Measurements from ENCODE around the gene PIAS4. TPM values are rescaled to one million over a fixed set of nuclear protein-coding genes. Genes with fewer than 3 reads are reported as not detected.

The PIAS4 gene
- total and polyA plus RNA-seq, 2 experiments from 2014 or later = 6.9 to 16.8 TPM

DNA sequence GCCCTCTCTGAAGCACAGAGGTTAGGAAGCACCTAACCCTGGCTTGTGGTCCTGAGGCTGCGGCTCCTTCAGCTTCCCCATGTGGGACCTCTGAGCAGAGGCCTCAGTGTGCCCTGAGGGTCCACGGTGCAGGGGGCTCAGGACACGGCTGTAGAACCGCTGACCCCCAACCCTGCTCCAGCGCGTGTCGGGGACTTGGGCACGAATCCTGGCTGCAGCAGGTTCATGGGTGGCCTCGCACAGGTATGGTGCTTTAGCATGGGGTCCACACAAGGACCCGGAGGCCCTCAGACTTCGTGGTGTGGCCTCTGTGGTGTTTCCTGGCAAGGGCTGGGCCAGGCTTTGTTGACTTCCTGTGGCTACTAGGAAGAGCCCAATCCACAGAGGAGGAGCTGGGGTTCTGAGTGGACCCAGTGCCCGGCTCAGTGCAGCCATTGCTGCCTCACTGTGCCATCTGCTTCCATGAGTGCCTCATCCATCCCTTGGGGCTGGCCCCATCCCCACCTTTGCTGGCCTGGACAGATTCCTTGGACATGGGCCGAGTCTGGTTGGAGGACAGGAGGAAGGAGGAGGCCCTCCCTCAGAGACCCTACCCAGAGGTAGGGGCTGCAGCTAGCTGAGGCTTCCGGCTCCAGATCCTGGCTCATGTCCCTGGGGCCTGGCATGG, 34.7 kb downstream of the PIAS4 start:
- Histone ChIP-seq H3K9me3 (ENCODE audit: low read depth) (no peaks in the 10 kb centered on the region), H3K27me3 (replicated peaks; ENCODE audit: insufficient read depth) (no peaks in the 10 kb centered on the region), H3K9ac (no peak overlapping the region), H4K20me1 (ENCODE audit: insufficient read depth) (peaks cover 3% of the 10 kb centered on the region; the same call in 1 of the 2 replicates), H3K36me3 (ENCODE audit: low read depth) (peaks cover 8% of the 10 kb centered on the region; the same call in 1 of the 2 replicates), H3K27ac (no peak overlapping the region), H2AFZ (no peak overlapping the region), H3K4me2 (ENCODE audit: unreplicated experiment) (no peak overlapping the region), H3K4me1 (ENCODE audit: insufficient read depth) (no peaks in the 10 kb centered on the region), H3K9me2 (ENCODE audit: insufficient read depth) (no peaks in the 10 kb centered on the region), H3K79me2 (ENCODE audit: insufficient read depth) (peaks cover 77% of the 10 kb centered on the region), H3K4me3 (no peak overlapping the region), H3F3A (ENCODE audit: insufficient read depth) (peaks cover 25% of the 10 kb centered on the region; the same call in 1 of the 2 replicates)
- 84 to 88% methylated on average over 13 to 14 of the region's 14 CpGs for WGBS, 2 experiments (ENCODE audit: low coverage in 1 of 2, low lambda C conversion rate in 2 of 2, missing lambda C conversion rate in 2 of 2)
- TF ChIP-seq EZH2 (IDR thresholded peaks at IDR 0.05; ENCODE audit: insufficient read depth, poor library complexity, severe bottlenecking) (no peak), EZH2phosphoT487 (IDR thresholded peaks at IDR 0.05; ENCODE audit: insufficient read depth, low read depth) (no peak)
- in situ Hi-C loops (cut with MboI) = no loop called here
- no peak for DNase-seq

DNA sequence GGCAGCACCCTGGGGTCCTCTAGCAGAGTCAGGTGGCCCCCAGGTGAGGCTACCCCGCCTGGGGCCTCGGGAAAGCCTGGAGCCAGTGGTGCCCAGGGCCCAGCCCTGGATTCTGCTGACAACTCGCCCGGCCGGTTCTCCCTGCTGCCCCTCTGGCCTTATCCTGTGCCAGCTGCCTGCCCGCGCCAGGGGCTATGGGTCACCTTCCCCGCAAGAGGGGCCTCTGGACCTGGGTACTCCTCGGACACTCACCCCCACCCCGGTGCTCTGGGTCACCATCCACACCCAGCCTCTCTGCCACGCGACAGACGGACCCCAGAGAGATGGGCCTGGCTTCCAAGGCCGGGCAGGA, 35.2 kb downstream of the PIAS4 start:
- H3K4me2 ChIP-seq (ENCODE audit: unreplicated experiment) = no peak overlapping the region
- in situ Hi-C loops (cut with MboI) = no loop called here
- H3K9me2 ChIP-seq (ENCODE audit: insufficient read depth) = no peaks in the 10 kb centered on the region
- H3K27me3 ChIP-seq (replicated peaks; ENCODE audit: insufficient read depth) = no peaks in the 10 kb centered on the region
- no peak overlapping the region for H2AFZ ChIP-seq
- H3F3A ChIP-seq (ENCODE audit: insufficient read depth) = peaks cover 25% of the 10 kb centered on the region; the same call in 1 of the 2 replicates
- no peaks in the 10 kb centered on the region for H3K4me1 ChIP-seq (ENCODE audit: insufficient read depth)
- WGBS, 2 experiments (ENCODE audit: low coverage in 1 of 2, low lambda C conversion rate in 2 of 2, missing lambda C conversion rate in 2 of 2) = 80 to 85% methylated on average over 12 to 14 of the region's 14 CpGs
- H4K20me1 ChIP-seq (ENCODE audit: insufficient read depth) = peaks cover 3% of the 10 kb centered on the region; the same call in 1 of the 2 replicates
- H3K9ac ChIP-seq = no peak overlapping the region
- H3K4me3 ChIP-seq = no peak overlapping the region
- no peaks in the 10 kb centered on the region for H3K9me3 ChIP-seq (ENCODE audit: low read depth)
- no peak for TF ChIP-seq EZH2 (IDR thresholded peaks at IDR 0.05; ENCODE audit: insufficient read depth, poor library complexity, severe bottlenecking)
- TF ChIP-seq EZH2phosphoT487 (IDR thresholded peaks at IDR 0.05; ENCODE audit: insufficient read depth, low read depth) = no peak
- H3K36me3 ChIP-seq (ENCODE audit: low read depth) = peaks cover 8% of the 10 kb centered on the region; the same call in 1 of the 2 replicates
- DNase-seq = no peak
- no peak overlapping the region for H3K27ac ChIP-seq
- H3K79me2 ChIP-seq (ENCODE audit: insufficient read depth) = peaks cover 82% of the 10 kb centered on the region

DNA sequence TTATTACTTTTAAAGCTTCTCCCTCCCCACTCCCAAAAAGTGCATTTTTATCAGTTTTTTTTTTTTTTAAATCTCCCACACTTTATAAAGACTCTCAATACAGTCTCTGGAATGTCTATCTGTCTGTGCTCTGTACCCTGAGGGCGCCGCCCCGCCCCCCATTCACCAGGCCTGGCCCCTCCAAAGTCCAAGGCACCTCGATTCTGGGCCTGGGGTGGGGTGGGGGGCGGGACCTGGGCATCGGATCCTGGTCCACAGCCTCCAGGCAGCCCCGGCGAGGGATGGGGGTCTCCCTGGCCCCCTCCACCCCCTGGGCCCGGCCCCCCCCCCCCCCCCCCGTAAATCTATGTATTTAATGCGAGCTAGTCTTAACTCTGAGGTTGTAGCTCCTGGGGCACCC, 35.9 kb downstream of the PIAS4 start:
- H3K79me2 ChIP-seq (ENCODE audit: insufficient read depth) = peaks cover 87% of the 10 kb centered on the region
- WGBS, 2 experiments (ENCODE audit: low coverage in 1 of 2, low lambda C conversion rate in 2 of 2, missing lambda C conversion rate in 2 of 2) = 58 to 95% methylated on average over 3 to 11 of the region's 11 CpGs

DNA sequence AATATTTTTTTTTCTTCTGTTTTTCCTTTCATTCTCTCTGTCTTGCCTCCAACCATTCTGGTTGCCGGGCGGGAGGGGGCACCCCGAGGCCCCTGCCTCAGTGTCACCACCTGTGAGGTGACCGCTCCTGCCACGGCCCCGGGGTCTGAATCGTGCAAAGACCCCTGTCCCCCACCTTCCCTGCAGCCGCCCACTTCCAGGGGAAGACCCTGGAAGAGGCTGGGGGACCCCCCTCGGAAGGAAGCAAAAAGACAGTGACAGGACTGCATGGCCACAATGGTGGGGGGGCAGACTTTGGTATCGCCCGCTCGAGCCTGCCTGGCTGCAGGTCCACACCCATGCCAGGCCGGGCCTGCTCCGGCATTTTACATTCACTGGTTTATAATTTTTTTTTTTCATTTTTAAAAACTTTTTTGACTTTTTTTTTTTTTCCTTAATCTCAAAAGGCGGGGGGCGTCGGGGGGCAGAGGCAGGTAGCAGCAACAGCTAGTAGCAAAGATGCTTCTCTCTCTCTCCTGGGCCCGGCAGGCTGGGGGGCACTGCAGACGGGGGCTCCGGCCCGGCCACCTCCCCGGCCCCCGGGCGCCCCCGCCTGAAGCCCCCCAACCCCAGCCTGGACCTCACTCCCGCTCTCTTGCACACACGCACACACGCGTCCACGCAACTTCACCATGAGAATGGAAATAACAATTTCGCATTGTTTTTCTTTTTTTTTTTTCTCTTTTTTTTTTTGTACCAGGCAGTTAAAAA, 36.6 kb downstream of the PIAS4 start:
- H3K9me2 ChIP-seq (ENCODE audit: insufficient read depth) = no peaks in the 10 kb centered on the region
- H3K4me2 ChIP-seq (ENCODE audit: unreplicated experiment) = no peak overlapping the region
- H3K4me1 ChIP-seq (ENCODE audit: insufficient read depth) = no peaks in the 10 kb centered on the region
- DNase-seq = no peak
- peaks cover 8% of the 10 kb centered on the region; the same call in 1 of the 2 replicates for H3K36me3 ChIP-seq (ENCODE audit: low read depth)
- no peak for TF ChIP-seq EZH2phosphoT487 (IDR thresholded peaks at IDR 0.05; ENCODE audit: insufficient read depth, low read depth)
- no peak for TF ChIP-seq EZH2 (IDR thresholded peaks at IDR 0.05; ENCODE audit: insufficient read depth, poor library complexity, severe bottlenecking)
- no peak overlapping the region for H2AFZ ChIP-seq
- no peak overlapping the region for H3K4me3 ChIP-seq
- H3K27ac ChIP-seq = no peak overlapping the region
- no peaks in the 10 kb centered on the region for H3K9me3 ChIP-seq (ENCODE audit: low read depth)
- H3K79me2 ChIP-seq (ENCODE audit: insufficient read depth) = peaks cover 91% of the 10 kb centered on the region
- H3K9ac ChIP-seq = no peak overlapping the region
- in situ Hi-C loops (cut with MboI) = no loop called here
- H4K20me1 ChIP-seq (ENCODE audit: insufficient read depth) = peaks cover 3% of the 10 kb centered on the region; the same call in 1 of the 2 replicates
- peaks cover 25% of the 10 kb centered on the region; the same call in 1 of the 2 replicates for H3F3A ChIP-seq (ENCODE audit: insufficient read depth)
- H3K27me3 ChIP-seq (replicated peaks; ENCODE audit: insufficient read depth) = no peaks in the 10 kb centered on the region
- WGBS, 2 experiments (ENCODE audit: low coverage in 1 of 2, low lambda C conversion rate in 2 of 2, missing lambda C conversion rate in 2 of 2) = 88 to 93% methylated on average over 20 to 31 of the region's 31 CpGs

More for the DNA sequence above, 35.9 kb downstream of the PIAS4 start:
- Histone ChIP-seq H3K4me1 (ENCODE audit: insufficient read depth) (no peaks in the 10 kb centered on the region), H2AFZ (no peak overlapping the region), H3K9me3 (ENCODE audit: low read depth) (no peaks in the 10 kb centered on the region), H4K20me1 (ENCODE audit: insufficient read depth) (peaks cover 3% of the 10 kb centered on the region; the same call in 1 of the 2 replicates), H3K4me2 (ENCODE audit: unreplicated experiment) (no peak overlapping the region), H3F3A (ENCODE audit: insufficient read depth) (peaks cover 25% of the 10 kb centered on the region; the same call in 1 of the 2 replicates), H3K9ac (no peak overlapping the region), H3K36me3 (ENCODE audit: low read depth) (peaks cover 8% of the 10 kb centered on the region; the same call in 1 of the 2 replicates), H3K27ac (no peak overlapping the region), H3K27me3 (replicated peaks; ENCODE audit: insufficient read depth) (no peaks in the 10 kb centered on the region), H3K9me2 (ENCODE audit: insufficient read depth) (no peaks in the 10 kb centered on the region), H3K4me3 (no peak overlapping the region)
- no peak for DNase-seq
- in situ Hi-C loops (cut with MboI) = no loop called here
- TF ChIP-seq EZH2phosphoT487 (IDR thresholded peaks at IDR 0.05; ENCODE audit: insufficient read depth, low read depth) = no peak
- TF ChIP-seq EZH2 (IDR thresholded peaks at IDR 0.05; ENCODE audit: insufficient read depth, poor library complexity, severe bottlenecking) = no peak
